Mucosa of descending colon (tissue), 3 donors: ENCODE measurements around the gene DHRS9. TPM values are rescaled to one million over a fixed set of nuclear protein-coding genes. Genes with fewer than 3 reads are reported as not detected.
A peak's percentile ranks its signal among the peaks of the same experiment; 100 is the strongest.

Source experiments
- ATAC-seq: fragments of 200-7000 bp; cut with Tn5 transposase; one replicate; pipeline ENCODE4 v1.9.1; 2020; ENCODE audit warnings: mild to moderate bottlenecking, moderate library complexity
- DNase-seq, 3 donors: peaks; one replicate each; pipeline ENCODE4 v3.0.0-alpha.2; 2020
- H3K36me3 ChIP-seq: fragments of 200-600 bp; one replicate; pipeline ENCODE4 v1.8.0; 2021; ENCODE audit warnings: low read depth, mild to moderate bottlenecking
- H3K4me1 ChIP-seq: fragments of 200-600 bp; one replicate; pipeline ENCODE4 v1.8.0; 2021; ENCODE audit warnings: low read depth, mild to moderate bottlenecking
- H3K4me3 ChIP-seq: fragments of 200-600 bp; one replicate; pipeline ENCODE4 v1.8.0; 2021; ENCODE audit warnings: mild to moderate bottlenecking
- H3K9me3 ChIP-seq: fragments of 200-600 bp; one replicate; pipeline ENCODE4 v1.8.0; 2021; ENCODE audit warnings: mild to moderate bottlenecking
- CTCF ChIP-seq: fragments of 200-600 bp; IDR thresholded peaks from one replicate; pipeline ENCODE4 v1.8.0; 2022; ENCODE audit warnings: antibody characterized with exemption, mild to moderate bottlenecking
- intact Hi-C, 2 donors: fragments of 100-400 bp; cut with DNase I in 1 of 2; cut with micrococcal nuclease in 1 of 2; formaldehyde crosslinking; loops; one replicate each; pipeline versions ENCODE4 v1.11.0 to v1.11.1; 2022; cut with DNase I, micrococcal nuclease
- total RNA-seq, 3 donors: library from RNA; stranded (reverse); fragmentation: NEBNext Ultra II Directional in 2 of 3; extraction: Animal tissue kit (Norgen Biotek cat#: 25700) in 2 of 3; gene quantifications; one replicate each; pipeline versions ENCODE4 v1.2.1 to v1.2.4, GENCODE V29; 2021 to 2023
- donor health status: DM: no; HTN: no; CAD: no; lungs with moderate emphysema.
- donor health status: DM: no; HTN: no; CAD: no.
- donor health status: DM: no; HTN: yes; CAD: no.

Gene DHRS9
- total RNA-seq, 3 donors from 2014 or later, result 92.0 to 219 (median 160) TPM

- intact Hi-C loops, result no loop called here
- Histone ChIP-seq H3K4me3 (no peak within 1 kb of the TSS), H3K36me3 (no peaks in the 10 kb centered on the region), H3K9me3 (no peaks in the 10 kb centered on the region), H3K4me1 (peaks cover 7% of the 10 kb centered on the region)
- ATAC-seq, result no peak
- DNase-seq, result no peak
- TF ChIP-seq CTCF, result no peak
Measured at GRCh38 chr2:169031202-169031601, 38.2 kb upstream of the DHRS9 start, which contains the start of gene ABCB11. TSS of gene ABCB11 (minus strand) at chr2:169031324. CDS start at chr2:169018125, 13,199 bp downstream.

DNA sequence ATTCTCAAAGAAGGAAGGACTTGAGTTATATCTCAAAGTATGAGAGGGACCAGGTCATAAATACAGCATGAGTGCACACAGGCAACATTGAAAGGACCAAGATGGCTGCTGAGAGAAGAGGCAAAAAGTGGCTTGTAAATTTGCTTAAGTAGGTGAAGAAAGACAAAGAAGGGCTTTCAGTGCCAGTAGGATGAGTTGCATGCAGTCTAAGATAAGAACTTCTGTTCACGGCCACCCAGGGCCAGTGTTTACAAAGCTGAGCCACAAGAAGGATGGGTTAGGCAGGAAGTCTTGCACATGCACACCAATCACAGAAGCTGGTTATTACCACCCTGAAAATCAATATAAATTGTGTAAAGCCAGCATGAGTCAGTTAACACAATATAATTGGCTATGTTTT is 35.1 kb upstream of the DHRS9 start:
- Histone ChIP-seq H3K36me3 (no peaks in the 10 kb centered on the region), H3K4me1 (peaks cover 7% of the 10 kb centered on the region), H3K4me3 (no peak overlapping the region), H3K9me3 (no peaks in the 10 kb centered on the region)
- intact Hi-C loops, result no loop called here
- DNase-seq (no peak), ATAC-seq (peak; percentile 82)
- TF ChIP-seq CTCF, result no peak

DNA sequence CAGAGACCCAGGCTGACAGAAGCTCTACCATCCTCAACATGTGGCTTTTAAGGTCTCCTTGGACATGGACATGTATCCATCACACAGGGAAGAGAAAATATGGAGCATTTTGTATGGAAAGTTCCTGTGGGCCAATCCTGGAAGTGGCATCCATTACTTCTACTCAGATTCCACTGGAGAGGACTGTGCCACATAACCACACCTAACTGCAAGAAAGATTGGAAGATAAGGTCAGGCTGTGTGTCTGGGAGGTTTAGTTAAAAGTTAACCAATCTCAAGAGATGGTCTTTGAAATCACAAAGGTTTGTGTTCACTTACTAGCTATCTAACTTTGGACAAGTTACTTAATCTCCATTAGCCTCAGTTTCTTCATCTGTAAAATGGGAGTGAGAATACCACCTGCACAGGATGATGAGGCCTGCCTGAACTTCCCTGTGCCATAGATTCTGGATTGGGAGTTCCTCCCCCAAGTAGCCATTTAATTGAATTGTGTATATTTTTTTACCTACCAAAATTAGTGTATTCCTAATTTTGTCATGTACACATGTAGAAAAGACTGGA is 34.3 kb upstream of the DHRS9 start:
- Histone ChIP-seq H3K4me1 (peaks cover 7% of the 10 kb centered on the region), H3K4me3 (no peak overlapping the region), H3K9me3 (no peaks in the 10 kb centered on the region), H3K36me3 (no peaks in the 10 kb centered on the region)
- no peak for TF ChIP-seq CTCF
- DNase-seq (no peak), ATAC-seq (peak; percentile 53)
- intact Hi-C loops, result no loop called here

GRCh38 chr2:169035887-169036286 is 33.5 kb upstream of the DHRS9 start:
- no peak for TF ChIP-seq CTCF
- intact Hi-C loops, result no loop called here
- no peak overlapping the region for H3K4me3 ChIP-seq
- H3K36me3 ChIP-seq, result no peaks in the 10 kb centered on the region
- DNase-seq (no peak), ATAC-seq (no peak)
- H3K4me1 ChIP-seq, result peaks cover 7% of the 10 kb centered on the region
- no peaks in the 10 kb centered on the region for H3K9me3 ChIP-seq

DNA sequence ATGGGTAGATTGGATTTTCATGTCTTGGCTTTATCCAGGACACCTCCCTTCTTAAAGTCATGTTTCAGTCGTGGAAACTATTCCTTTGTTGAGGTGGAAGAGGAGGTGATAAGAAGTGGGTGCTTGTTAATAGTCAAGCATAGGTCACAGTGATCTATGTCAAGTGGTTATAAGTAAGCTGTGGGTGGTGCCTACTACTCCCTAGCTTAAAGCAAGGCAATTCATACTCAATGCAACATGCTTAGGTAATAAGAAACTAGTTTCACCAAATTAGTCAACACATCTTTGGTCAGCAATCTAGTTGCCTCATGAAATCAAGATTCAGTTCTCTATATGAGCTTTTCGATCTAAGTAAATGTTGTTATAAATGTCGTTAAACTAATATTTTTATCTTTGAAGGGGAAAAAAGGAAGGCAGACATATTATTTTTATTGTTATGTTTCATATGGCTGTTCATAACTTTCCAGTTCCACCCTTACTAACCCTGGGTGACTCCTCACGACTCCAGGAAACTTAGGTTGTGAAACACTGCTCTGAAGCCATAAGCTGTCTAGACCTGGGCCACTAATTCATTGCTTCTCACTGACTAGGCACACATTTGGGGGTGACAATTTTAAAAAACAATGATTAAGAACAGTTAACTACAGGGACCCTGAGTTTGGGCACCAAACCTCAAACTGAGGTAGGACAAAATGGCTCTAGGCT is 32.5 kb upstream of the DHRS9 start:
- Histone ChIP-seq H3K9me3 (no peaks in the 10 kb centered on the region), H3K4me1 (peaks cover 7% of the 10 kb centered on the region), H3K4me3 (no peak overlapping the region), H3K36me3 (no peaks in the 10 kb centered on the region)
- DNase-seq, result no peak
- TF ChIP-seq CTCF, result no peak
- intact Hi-C loops, result no loop called here
- peak; percentile 56 for ATAC-seq
